Anterior cingulate cortex (tissue), 58 donors: ENCODE data around the gene CLCA2.
A peak's percentile ranks its signal among the peaks of the same experiment; 100 is the strongest.

Source experiments
- DNase-seq, 58 donors: peaks; one replicate each; lab custom pipeline; 2025; lab: John Stamatoyannopoulos, UW

CLCA2 gene

GRCh38 chr1:86423873-86424272, at the start of gene CLCA2:
Gene CLCA2 (plus strand): TSS chr1:86424171. CDS start chr1:86424248, 77 bp downstream.
- no peak for DNase-seq

DNA sequence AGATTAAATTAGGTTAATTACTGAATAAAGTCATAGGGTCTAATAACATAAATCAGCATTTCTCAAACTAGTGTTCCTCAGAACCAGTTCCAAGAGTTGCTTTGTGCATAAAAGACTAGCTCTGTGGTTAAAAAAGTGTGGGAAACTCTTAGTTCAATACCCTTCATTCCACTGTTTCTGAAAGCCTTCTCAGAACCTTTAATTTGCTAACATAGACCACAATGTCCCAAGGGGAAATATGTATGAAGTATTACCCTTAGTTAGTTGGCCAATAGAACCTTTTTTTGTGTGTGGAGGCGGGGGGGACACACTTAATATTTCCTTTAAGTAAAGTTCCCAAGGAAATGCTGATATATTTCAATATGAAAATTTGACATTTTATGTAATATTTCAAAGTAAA, 48.3 kb upstream of the CLCA2 start:
- DNase-seq, result no peak

GRCh38 chr1:86377341-86377740, 46.6 kb upstream of the CLCA2 start:
- DNase-seq, result no peak

- no peak for DNase-seq
Measured at GRCh38 chr1:86378813-86379212, 45.2 kb upstream of the CLCA2 start.

DNA sequence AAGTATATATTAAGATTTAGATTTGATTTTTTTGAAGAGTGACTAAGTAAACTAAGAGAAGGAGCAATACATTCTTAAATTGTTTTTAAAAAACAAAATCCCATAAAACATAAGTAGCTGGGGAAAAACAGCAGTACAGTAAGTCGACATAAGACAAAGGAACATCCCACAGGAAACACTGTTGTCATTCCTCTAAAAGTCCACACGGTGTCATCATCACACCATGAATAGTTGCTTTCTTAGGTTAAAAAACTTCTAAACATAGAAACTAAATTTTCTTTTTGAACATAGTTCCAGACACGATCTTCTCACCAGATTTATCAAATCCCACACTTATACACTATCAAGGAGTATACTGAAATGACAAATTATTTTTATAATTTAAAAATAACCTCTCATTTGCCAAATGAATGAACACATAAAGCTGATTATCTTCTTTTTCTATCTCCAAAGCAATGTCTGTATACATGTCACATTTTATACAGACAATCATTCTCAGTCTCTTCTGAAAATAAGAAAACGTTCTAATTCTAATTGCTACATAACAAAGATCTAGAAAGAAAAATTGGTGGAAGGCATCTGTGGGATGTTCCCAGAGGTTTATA, 43.6 kb upstream of the CLCA2 start:
- DNase-seq, result peak in 2 of 58 donors; percentile 3 to 29

DNA sequence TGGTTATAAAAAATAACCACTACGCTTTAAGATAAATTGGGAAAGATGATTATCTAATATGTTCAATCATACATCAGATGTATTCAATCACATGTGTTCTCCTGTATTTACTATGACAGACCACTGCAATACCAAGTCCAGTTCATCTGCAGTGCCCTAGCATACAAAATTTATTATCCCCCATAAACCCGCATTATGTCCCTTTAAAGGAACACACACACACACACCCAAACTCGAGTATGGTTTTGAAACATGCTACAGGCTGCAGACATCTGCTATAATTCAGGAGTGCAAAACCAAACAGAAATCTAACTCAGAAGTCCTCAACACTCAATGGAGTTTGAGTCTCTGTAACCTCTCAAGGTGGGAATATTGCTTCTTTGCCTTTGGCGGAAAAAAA, 42.7 kb upstream of the CLCA2 start:
- DNase-seq, result no peak

- no peak for DNase-seq
Measured at GRCh38 chr1:86382878-86383277, 41.1 kb upstream of the CLCA2 start.

DNA sequence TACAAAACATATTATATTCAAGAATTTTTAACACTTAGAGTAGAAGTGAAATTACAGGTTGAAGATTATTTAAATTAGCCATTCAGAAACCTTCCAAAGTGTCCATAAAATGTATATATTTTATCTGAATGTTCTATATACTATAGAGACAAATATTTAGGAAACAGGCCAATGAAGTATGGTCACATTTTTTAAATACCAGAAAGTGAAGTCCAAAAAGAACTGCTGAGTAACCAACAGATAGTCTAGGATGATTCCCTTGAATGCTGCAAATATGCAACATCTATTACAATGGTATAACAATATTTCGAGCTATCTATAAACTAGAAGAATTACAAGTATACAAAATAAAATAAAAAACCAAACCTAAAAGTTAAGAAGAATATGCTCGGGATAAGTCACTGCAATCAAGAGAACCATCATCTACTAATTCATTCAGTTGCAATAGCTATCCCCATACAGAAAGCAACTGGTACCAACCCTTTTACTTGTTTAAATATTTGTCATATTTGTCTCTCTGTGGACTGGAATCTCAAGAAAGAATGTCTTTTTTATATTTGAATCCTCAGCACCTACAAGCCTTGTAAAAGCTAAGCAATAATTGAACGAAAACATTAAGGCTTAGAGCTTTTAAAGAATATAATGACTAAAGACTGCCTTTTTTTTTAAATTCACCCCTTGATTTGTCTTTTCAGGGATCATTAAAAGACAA, 35.9 kb upstream of the CLCA2 start:
- DNase-seq, result no peak

DNA sequence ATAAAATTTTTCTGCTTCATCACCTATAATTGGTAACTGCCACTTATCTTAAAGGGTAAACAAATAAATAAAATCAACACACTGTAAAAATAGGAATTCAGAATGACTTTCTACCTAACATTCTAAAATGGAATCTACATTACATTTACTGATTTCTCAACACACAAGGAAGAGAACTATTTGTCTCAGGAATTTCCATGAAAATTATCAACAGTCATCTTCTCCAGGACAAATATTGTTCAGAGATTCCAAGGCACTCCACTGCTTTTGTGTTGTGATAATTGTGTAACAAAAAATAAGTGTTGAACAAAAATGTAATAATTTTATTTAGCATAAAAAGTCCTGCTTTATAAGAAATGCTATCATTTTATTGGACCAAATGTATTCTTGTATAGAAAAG, 35.2 kb upstream of the CLCA2 start:
- no peak for DNase-seq

GRCh38 chr1:86389307-86389706, 34.7 kb upstream of the CLCA2 start:
- DNase-seq, result no peak

- DNase-seq, result no peak
Measured at GRCh38 chr1:86394416-86394815, 29.6 kb upstream of the CLCA2 start.

GRCh38 chr1:86395751-86396497, 28.0 kb upstream of the CLCA2 start, which contains the start of gene ODF2L:
Gene ODF2L (minus strand): TSS chr1:86396323. CDS start chr1:86387027, 9,296 bp downstream.
- peak; percentile 43 to 96 (median 86) for DNase-seq

GRCh38 chr1:86396498-86396890, 27.5 kb upstream of the CLCA2 start:
- DNase-seq, result no peak

GRCh38 chr1:86409416-86410021, 14.5 kb upstream of the CLCA2 start:
- no peak for DNase-seq

DNA sequence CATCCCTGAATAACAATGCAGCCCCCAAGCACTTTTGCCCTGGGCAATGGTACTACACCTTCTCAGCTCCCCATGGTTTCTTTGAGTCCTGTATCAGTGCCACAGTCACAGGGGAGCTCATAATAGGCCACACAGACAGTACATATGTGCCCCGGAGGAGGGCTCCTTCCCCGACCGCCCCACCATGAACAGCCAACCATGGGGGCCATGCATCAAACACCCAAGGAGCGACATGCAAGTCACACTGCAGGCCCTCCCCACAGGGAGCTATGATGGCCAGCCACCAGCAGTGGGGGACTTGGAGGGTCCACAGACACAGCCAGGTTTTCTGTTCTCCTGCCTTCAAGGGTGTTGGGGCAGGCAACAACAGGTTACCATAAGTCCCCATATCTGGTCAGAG, 13.1 kb upstream of the CLCA2 start:
- DNase-seq, result no peak

DNA sequence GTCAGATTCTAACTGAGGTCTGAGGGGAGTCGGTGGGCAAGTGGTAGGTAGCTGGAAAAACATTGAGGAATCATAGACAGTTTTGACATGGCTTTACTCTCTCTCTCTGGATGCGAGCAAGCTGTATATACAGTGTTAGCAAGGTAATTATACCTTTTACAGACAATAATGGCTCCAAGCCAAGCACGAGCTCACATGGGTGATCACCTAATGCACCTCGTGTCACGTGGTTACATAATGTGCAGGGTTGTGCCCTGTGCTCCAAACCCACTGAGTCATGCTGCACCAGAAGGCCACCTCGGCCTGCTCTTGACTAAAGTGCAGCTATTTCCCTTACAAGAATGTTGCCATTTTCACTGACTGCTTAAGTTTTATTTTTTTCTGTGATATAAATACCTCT, 7.6 kb upstream of the CLCA2 start:
- DNase-seq, result no peak

GRCh38 chr1:86419277-86419903, 4.6 kb upstream of the CLCA2 start:
- DNase-seq, result peak in 11 of 58 donors; percentile 1 to 9 (median 3)

- no peak for DNase-seq
Measured at GRCh38 chr1:86421601-86422280, 2.2 kb upstream of the CLCA2 start.

GRCh38 chr1:86423473-86423872, 498 bp upstream of the CLCA2 start:
- DNase-seq, result no peak

- no peak for DNase-seq
Measured at GRCh38 chr1:86429122-86429725, 5.3 kb downstream of the CLCA2 start.
